ACC112 (cell line): ENCODE measurements around the gene KRT28.

ENCODE experiments used
- H2AFZ ChIP-seq: fragments of 200-600 bp; sonication (generic); one replicate; pipeline ENCODE4 v1.6.0; 2017; ENCODE audit warnings: antibody characterized with exemption, low read length; ENCODE audit not compliant: unreplicated experiment
- H3K27ac ChIP-seq: fragments of 200-600 bp; sonication (generic); 2 replicates; pipeline ENCODE4 v1.5.1; 2014; ENCODE audit warnings: low read depth, mild to moderate bottlenecking, antibody characterized with exemption, low read length, moderate library complexity
- H3K27me3 ChIP-seq: fragments of 200-600 bp; sonication (generic); 2 replicates; pipeline ENCODE4 v1.6.1; 2014; ENCODE audit warnings: mild to moderate bottlenecking, antibody characterized with exemption, low read length, moderate library complexity, mixed read lengths; ENCODE audit not compliant: insufficient read depth
- H3K36me3 ChIP-seq: fragments of 200-600 bp; sonication (generic); 2 replicates; pipeline ENCODE4 v1.6.1; 2016; ENCODE audit warnings: mild to moderate bottlenecking, antibody characterized with exemption, low read length, moderate library complexity, mixed read lengths; ENCODE audit not compliant: insufficient read depth
- H3K4me1 ChIP-seq: fragments of 200-600 bp; sonication (generic); one replicate; pipeline ENCODE4 v1.6.1; 2016; ENCODE audit warnings: low read length, mixed read lengths; ENCODE audit not compliant: insufficient read depth, unreplicated experiment, control insufficient read depth
- H3K4me3 ChIP-seq: fragments of 200-600 bp; sonication (generic); 2 replicates; pipeline ENCODE4 v1.5.1; 2014; ENCODE audit warnings: mild to moderate bottlenecking, low read depth, low read length
- H3K79me2 ChIP-seq: fragments of 200-600 bp; sonication (generic); one replicate; pipeline ENCODE4 v1.6.0; 2016; ENCODE audit warnings: low read length; ENCODE audit not compliant: control insufficient read depth, unreplicated experiment, insufficient read depth

Gene KRT28

DNA sequence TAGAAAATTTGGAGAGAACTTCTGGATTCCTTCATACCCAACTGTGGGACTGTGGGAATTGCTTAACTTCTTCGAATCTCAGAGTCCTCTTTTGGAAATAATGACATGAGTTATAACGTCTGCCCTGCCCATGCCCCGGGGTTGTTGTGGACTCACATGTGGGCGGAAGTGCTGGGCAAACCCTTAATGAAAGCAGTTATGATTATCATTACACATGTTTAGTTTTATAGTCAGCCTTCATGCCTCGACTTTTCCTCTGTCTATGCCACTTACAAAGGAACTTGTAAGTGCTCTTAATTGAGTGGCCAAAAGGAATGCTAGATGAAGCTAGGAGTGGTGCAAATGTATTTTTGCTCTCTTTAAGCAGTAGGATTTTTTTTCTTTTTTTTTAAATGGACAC is 21.3 kb downstream of the KRT28 start:
- H3K27ac ChIP-seq, result no peak overlapping the region
- peaks cover 64% of the 10 kb centered on the region for H3K27me3 ChIP-seq
- no peaks in the 10 kb centered on the region for H3K79me2 ChIP-seq
- H2AFZ ChIP-seq, result no peak overlapping the region
- no peaks in the 10 kb centered on the region for H3K36me3 ChIP-seq
- H3K4me1 ChIP-seq, result no peaks in the 10 kb centered on the region
- no peak overlapping the region for H3K4me3 ChIP-seq

DNA sequence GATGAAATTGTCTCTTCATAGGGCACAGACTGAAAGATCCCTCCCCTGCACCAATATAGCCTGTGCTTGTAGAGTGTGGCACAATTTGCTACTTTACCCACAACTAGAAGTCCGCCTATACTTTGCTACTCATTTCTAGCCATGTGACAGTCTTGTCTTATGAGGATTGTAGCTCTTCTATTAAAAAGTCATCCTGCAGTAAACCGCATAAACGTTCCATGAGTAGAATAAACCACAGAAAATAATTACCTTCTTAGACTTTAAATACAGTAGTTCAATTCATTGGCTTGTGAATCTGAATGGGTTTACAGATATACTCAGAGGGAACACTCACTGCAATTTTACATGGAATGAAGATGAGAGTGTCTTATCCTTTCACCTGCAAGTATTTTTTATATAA is 21.8 kb downstream of the KRT28 start:
- no peaks in the 10 kb centered on the region for H3K36me3 ChIP-seq
- H3K79me2 ChIP-seq, result no peaks in the 10 kb centered on the region
- no peak overlapping the region for H3K27ac ChIP-seq
- H3K4me1 ChIP-seq, result no peaks in the 10 kb centered on the region
- H3K27me3 ChIP-seq, result peaks cover 68% of the 10 kb centered on the region
- H3K4me3 ChIP-seq, result no peak overlapping the region
- no peak overlapping the region for H2AFZ ChIP-seq

GRCh38 chr17:40777459-40777858 is 22.3 kb downstream of the KRT28 start:
- H3K79me2 ChIP-seq, result no peaks in the 10 kb centered on the region
- no peak overlapping the region for H3K27ac ChIP-seq
- H3K36me3 ChIP-seq, result no peaks in the 10 kb centered on the region
- H3K27me3 ChIP-seq, result peaks cover 73% of the 10 kb centered on the region
- no peaks in the 10 kb centered on the region for H3K4me1 ChIP-seq
- no peak overlapping the region for H3K4me3 ChIP-seq
- H2AFZ ChIP-seq, result no peak overlapping the region

- Histone ChIP-seq H3K4me3 (no peak overlapping the region), H3K27ac (no peak overlapping the region), H3K79me2 (no peaks in the 10 kb centered on the region)
Measured at GRCh38 chr17:40775945-40776344, 23.8 kb downstream of the KRT28 start.

GRCh38 chr17:40772101-40772500 is 27.7 kb downstream of the KRT28 start, which contains the start of gene KRT26:
Gene KRT26, minus strand, starts transcription at chr17:40772201. Its CDS starts 88 bp downstream, at chr17:40772113.
- Histone ChIP-seq H2AFZ (no peak within 1 kb of the TSS), H3K36me3 (no peaks in the 10 kb centered on the region), H3K79me2 (no peaks in the 10 kb centered on the region), H3K4me1 (no peaks in the 10 kb centered on the region), H3K27ac (no peak within 1 kb of the TSS), H3K27me3 (peaks cover 69% of the 10 kb centered on the region), H3K4me3 (no peak within 1 kb of the TSS)

More at GRCh38 chr17:40775945-40776344, 23.8 kb downstream of the KRT28 start:
- H3K4me1 ChIP-seq, result no peaks in the 10 kb centered on the region
- H3K36me3 ChIP-seq, result no peaks in the 10 kb centered on the region
- no peak overlapping the region for H2AFZ ChIP-seq
- peaks cover 88% of the 10 kb centered on the region for H3K27me3 ChIP-seq

- no peak overlapping the region for H3K27ac ChIP-seq
- no peak overlapping the region for H2AFZ ChIP-seq
- H3K79me2 ChIP-seq, result no peaks in the 10 kb centered on the region
- peaks cover 15% of the 10 kb centered on the region for H3K27me3 ChIP-seq
- H3K4me3 ChIP-seq, result no peak overlapping the region
- no peaks in the 10 kb centered on the region for H3K4me1 ChIP-seq
- H3K36me3 ChIP-seq, result no peaks in the 10 kb centered on the region
Measured at GRCh38 chr17:40765657-40766056, 34.1 kb downstream of the KRT28 start.

DNA sequence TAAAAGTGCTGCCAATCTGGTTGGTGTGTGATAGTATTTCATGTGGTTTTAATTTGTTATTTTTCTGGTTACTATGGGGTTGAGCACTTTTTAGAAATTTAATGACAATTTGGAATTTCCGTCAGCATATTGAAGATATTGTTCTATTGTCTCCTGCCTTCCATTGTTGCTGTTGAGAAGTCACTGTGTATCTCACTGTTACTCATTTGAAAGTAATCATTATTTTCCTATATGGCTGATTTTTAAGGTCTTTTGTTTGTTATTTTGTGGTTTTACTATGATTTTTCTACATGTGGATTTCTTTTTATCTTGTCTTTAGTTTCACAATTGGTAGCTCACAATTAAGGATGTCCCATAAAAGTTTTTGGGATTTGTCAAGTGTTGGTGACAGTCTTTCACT is 36.0 kb downstream of the KRT28 start:
- no peaks in the 10 kb centered on the region for H3K79me2 ChIP-seq

DNA sequence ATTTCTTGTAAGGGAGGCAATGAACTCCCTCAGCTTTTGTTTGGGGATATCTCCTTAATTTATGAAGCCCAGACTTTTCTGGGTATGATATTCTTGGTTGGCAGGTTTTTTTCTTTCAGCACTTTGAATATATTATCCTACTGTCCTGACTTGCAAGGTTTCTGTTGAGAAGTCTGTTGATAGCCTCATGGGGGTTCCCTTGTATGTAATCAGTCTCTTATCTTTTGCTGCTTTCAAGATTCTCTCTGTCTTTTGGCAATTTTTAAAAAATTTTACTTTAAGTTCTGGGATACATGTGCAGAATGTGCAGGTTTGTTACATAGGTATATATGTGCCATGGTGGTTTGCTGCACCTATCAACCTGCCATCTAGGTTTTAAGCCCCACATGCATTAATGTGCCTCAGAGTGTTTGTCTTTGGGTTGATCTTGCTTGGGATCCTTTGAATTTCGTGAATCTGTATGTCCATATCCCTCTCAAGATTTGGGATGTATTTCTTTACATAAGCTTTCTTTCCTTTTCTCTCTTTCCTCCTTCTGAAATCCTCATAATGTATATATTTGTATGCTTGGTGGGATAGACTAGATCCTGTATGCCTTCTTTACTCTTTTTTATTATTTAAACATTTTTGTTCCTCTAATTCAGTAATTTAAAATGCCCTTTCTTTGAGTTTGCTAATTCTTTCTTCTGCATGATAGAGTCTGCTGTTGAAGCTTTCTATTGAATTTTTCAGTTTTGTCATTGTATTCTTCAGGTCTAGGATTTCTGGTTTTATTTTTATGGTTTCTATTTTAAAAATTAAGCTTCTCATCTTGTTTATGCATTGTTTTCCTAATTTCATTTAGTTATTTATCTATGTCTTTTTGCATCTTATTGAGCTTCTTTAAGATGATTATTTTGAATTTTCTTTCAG is 39.4 kb downstream of the KRT28 start:
- no peaks in the 10 kb centered on the region for H3K36me3 ChIP-seq
- H3K4me3 ChIP-seq, result no peak overlapping the region
- H3K4me1 ChIP-seq, result no peaks in the 10 kb centered on the region
- no peaks in the 10 kb centered on the region for H3K79me2 ChIP-seq
- peaks cover 28% of the 10 kb centered on the region for H3K27me3 ChIP-seq
- H2AFZ ChIP-seq, result no peak overlapping the region
- no peak overlapping the region for H3K27ac ChIP-seq

More for the DNA sequence above, 36.0 kb downstream of the KRT28 start:
- Histone ChIP-seq H3K27ac (no peak overlapping the region), H3K4me1 (no peaks in the 10 kb centered on the region), H3K27me3 (peaks cover 13% of the 10 kb centered on the region), H3K4me3 (no peak overlapping the region), H2AFZ (no peak overlapping the region), H3K36me3 (no peaks in the 10 kb centered on the region)

GRCh38 chr17:40755231-40755630 is 44.5 kb downstream of the KRT28 start, which contains the start of gene KRT25:
Gene KRT25, minus strand, starts transcription at chr17:40755331. Its CDS starts 60 bp downstream, at chr17:40755271.
- Histone ChIP-seq H3K79me2 (no peaks in the 10 kb centered on the region), H3K4me1 (no peaks in the 10 kb centered on the region), H3K4me3 (no peak within 1 kb of the TSS), H3K36me3 (no peaks in the 10 kb centered on the region), H2AFZ (no peak within 1 kb of the TSS), H3K27me3 (peaks cover 61% of the 10 kb centered on the region), H3K27ac (no peak within 1 kb of the TSS)

DNA sequence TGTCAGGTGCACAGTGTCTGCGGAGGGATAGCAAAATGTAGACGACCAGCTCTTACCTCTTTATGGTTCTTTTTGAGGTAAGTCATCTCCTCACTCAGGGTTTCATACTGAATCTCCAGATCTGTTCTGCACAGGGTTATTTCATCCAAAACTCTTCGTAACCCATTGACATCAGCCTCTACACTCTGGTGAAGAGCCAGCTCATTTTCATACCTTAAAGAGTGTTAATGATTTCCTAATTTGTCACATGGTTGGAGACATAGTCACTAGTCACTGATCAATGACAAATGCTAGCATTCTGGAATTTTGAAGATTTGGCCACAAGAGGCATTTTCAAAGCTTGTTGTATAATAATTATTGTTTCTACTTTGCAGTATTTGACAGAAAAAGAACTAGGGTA is 46.0 kb downstream of the KRT28 start:
- Histone ChIP-seq H3K36me3 (no peaks in the 10 kb centered on the region), H3K27me3 (peaks cover 66% of the 10 kb centered on the region)

GRCh38 chr17:40751065-40751464 is 48.7 kb downstream of the KRT28 start:
- Histone ChIP-seq H3K27ac (no peak overlapping the region), H3K4me1 (no peaks in the 10 kb centered on the region), H3K27me3 (peaks cover 70% of the 10 kb centered on the region), H2AFZ (no peak overlapping the region), H3K36me3 (no peaks in the 10 kb centered on the region), H3K79me2 (no peaks in the 10 kb centered on the region), H3K4me3 (no peak overlapping the region)

More for the DNA sequence above, 46.0 kb downstream of the KRT28 start:
- Histone ChIP-seq H3K4me1 (no peaks in the 10 kb centered on the region), H3K4me3 (no peak overlapping the region), H2AFZ (no peak overlapping the region), H3K79me2 (no peaks in the 10 kb centered on the region), H3K27ac (no peak overlapping the region)
